Measurements from ENCODE around the gene ELANE.
A peak's percentile ranks its signal among the peaks of the same experiment; 100 is the strongest.

The ELANE gene

DNA sequence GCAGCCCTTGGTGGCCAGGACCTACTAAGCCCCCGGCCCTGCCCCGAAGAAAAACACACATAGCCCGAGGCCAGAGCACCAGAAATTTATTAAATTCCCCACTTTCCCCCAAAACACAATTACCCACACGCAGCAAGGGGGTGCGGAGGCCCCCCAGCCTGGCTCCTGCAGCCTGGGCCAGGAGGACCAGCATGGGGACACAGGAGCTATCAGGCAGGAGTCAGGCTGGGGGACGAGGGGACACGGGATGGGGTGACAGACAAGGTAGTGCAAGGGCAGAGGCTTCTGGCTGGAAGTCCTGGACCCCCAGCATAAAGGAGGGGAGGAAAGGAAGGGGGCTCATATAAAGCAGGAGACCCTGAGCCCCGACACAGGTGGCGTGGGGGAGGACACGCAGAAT is 44.3 kb downstream of the ELANE start:
- H3K4me3 ChIP-seq (ENCODE audit: low read depth, low read length) = no peak overlapping the region
- no peak for TF ChIP-seq CTCF (IDR thresholded peaks at IDR 0.05; ENCODE audit: borderline replicate concordance, insufficient read depth, low read depth, low read length)

DNA sequence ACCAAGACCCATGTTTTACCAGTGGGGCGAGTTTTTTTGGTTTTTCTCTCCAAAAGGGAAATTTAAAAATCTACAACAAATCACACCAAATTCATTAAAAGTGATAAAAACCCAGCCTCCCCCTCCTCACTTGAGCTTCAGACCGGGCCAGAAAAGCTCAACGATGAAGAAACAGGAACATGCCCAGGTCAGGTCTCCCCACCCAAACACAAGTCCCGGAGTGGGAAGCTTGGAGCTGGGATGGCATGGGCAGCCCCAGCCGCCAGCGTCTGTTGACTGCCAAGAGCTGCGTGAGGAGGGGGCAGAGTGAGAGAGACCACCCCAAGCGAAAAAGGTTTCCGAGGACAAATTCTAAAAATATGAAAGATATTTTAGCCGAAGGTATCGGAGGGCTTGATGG is 44.9 kb downstream of the ELANE start:
- no peak for TF ChIP-seq CTCF (IDR thresholded peaks at IDR 0.05; ENCODE audit: borderline replicate concordance, insufficient read depth, low read depth, low read length)
- no peak overlapping the region for H3K4me3 ChIP-seq (ENCODE audit: low read depth, low read length)

DNA sequence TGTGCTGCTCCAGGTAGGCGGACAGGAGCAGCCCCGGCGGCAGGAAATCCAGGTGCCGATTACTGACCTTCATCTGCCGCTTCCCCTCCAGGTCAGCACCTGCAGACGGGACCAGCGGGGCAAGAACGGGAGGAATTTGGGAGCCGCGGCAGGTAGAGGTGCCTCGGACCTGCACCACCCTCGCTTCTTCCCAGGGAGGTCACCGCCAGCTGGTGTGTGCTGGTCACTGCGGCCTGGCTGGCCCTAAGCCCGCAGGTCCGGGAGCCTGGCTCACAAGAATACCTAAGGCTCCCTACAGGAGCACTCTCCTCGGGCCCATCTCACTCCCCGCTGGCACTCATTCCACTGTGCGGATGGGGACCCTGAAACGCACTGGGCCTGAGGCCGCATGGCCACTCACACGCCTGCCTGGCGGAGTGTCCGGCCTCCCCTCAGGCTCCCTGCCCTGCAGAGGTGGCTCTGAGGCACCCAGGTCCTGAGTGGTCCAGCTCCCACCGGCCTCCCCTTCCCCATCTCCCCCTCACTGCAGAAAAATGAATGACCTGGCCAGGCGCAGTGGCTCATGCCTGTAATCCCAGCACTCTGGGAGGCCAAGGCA is 45.4 kb downstream of the ELANE start:
- peak; percentile 20; the same call in 1 of the 2 replicates for TF ChIP-seq CTCF (IDR thresholded peaks at IDR 0.05; ENCODE audit: borderline replicate concordance, insufficient read depth, low read depth, low read length)

DNA sequence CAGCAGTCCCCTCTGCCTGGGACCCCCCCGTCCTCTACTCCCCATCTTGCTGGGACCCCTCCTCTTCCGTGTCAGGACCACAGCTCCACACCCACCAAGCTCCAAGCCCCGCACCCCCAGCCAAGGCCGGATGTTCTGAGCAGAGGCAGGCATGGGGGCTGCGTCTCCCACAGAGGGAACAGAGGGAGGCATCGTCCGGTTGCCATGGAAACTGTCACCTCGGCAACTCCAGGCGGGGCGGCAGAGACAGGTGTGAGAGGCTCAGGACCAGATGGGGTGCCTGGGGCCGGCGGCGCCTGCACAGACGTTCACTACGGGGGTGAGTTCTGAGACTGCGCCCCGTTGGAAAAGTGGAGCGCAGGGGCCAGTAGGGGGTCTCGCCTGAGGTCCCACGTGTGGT is 46.6 kb downstream of the ELANE start:
- no peak for TF ChIP-seq CTCF (IDR thresholded peaks at IDR 0.05; ENCODE audit: borderline replicate concordance, insufficient read depth, low read depth, low read length)

More for the DNA sequence above, 45.4 kb downstream of the ELANE start:
- no peak overlapping the region for H3K4me3 ChIP-seq (ENCODE audit: low read depth, low read length)

DNA sequence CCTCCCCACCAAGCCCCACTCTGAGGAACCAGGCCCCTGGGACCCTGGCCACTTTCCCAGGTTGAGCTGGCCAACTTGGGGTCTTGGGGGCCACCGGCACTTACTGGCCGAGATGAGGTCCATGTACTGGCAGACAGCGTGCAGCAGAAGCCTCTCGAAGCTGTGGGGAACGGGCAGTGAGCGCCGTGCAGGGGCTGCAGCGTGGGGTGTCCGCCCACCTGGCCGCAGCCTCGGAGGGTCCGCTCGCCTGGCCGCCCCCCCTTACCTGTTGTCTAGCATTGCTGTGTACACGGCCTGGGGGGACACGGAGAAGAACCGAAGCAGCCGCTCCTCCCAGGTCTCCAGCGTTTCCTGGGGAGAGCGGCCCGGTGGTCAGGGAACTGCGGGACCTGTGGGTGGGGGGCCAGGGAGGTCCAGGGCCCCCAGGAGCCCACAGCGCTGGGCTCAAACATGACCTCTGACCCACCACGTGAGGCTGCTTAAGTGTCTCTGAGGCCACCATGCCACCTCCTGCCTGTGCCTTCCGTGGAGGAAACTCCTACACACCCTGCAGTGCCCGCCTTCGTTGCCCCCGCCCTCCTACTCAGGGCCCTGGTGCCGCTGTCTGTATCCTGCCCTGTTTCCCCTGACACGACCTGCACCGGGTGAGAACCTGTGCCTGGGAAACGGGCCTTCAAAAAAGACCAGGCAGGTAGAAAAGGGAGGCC is 47.4 kb downstream of the ELANE start:
- no peak overlapping the region for H3K4me3 ChIP-seq (ENCODE audit: low read depth, low read length)
- TF ChIP-seq CTCF (IDR thresholded peaks at IDR 0.05; ENCODE audit: borderline replicate concordance, insufficient read depth, low read depth, low read length) = no peak

More for the DNA sequence above, 46.6 kb downstream of the ELANE start:
- H3K4me3 ChIP-seq (ENCODE audit: low read depth, low read length) = no peak overlapping the region

DNA sequence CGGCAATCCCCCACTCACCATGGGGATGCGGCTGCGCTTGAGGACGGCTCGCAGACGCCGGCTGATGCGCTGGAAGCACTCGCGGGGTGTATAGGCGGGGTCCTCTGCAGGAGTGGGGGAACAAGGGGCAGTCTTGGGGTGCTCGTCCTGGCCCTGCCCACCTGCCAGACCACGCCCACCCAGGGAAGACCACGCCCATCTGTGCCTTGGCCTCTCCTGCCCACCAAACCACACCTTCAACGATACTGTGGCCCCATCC is 47.9 kb downstream of the ELANE start:
- TF ChIP-seq CTCF (IDR thresholded peaks at IDR 0.05; ENCODE audit: borderline replicate concordance, insufficient read depth, low read depth, low read length) = no peak
- no peak overlapping the region for H3K4me3 ChIP-seq (ENCODE audit: low read depth, low read length)
